CD4-positive, CD25-positive, alpha-beta regulatory T cell (primary cell): Measurements from ENCODE around the gene HIPK4. TPM values are rescaled to one million over a fixed set of nuclear protein-coding genes. Genes with fewer than 3 reads are reported as not detected.
A peak's percentile ranks its signal among the peaks of the same experiment; 100 is the strongest.

Source experiments
- ATAC-seq, 2 donors: fragments of 150-1000 bp; cut with Tn5 transposase; one replicate each; pipeline ENCODE4 v1.10.0; 2021; ENCODE audit warnings: low read depth in 2 of 2, moderate number of reproducible peaks in 2 of 2, moderate library complexity in 1 of 2
- DNase-seq, 3 donors: peaks; one replicate each; pipeline versions ENCODE4 v3.0.0 to v3.0.0-alpha.2; 2012 to 2022; ENCODE audit warnings: mixed read lengths in 1 of 3
- H3K27ac ChIP-seq: one replicate; pipeline ENCODE4 v1.7.0; 2013; ENCODE audit warnings: mild to moderate bottlenecking, low read length; ENCODE audit not compliant: insufficient read depth, poor library complexity, severe bottlenecking
- H3K27me3 ChIP-seq: one replicate; pipeline ENCODE4 v1.7.0; 2013; ENCODE audit warnings: low read length; ENCODE audit not compliant: control insufficient read depth, insufficient read depth
- H3K36me3 ChIP-seq: one replicate; pipeline ENCODE4 v1.7.0; 2013; ENCODE audit warnings: mild to moderate bottlenecking, low read length, moderate library complexity; ENCODE audit not compliant: control insufficient read depth, insufficient read depth
- H3K4me1 ChIP-seq: 2 replicates; pipeline ENCODE4 v1.7.0; 2013; ENCODE audit warnings: mild to moderate bottlenecking, low read length; ENCODE audit not compliant: insufficient read depth, control insufficient read depth, poor library complexity, severe bottlenecking
- H3K4me3 ChIP-seq: one replicate; pipeline ENCODE4 v1.7.0; 2013; ENCODE audit warnings: low read depth, mild to moderate bottlenecking, low read length, moderate library complexity
- H3K9me3 ChIP-seq, 2 experiments: 1 replicate in 1 of 2; 2 replicates in 1 of 2; pipeline ENCODE4 v1.7.0; 2013; ENCODE audit warnings: low read length in 2 of 2, mild to moderate bottlenecking in 1 of 2, moderate library complexity in 1 of 2; ENCODE audit not compliant: control insufficient read depth in 2 of 2
- H3K27ac Mint-ChIP-seq, 3 donors: one replicate each; pipeline ENCODE4 v1.8.0; 2020 to 2022; ENCODE audit warnings: mild to moderate bottlenecking in 3 of 3, mixed read lengths in 3 of 3, moderate library complexity in 2 of 3
- H3K27me3 Mint-ChIP-seq: one replicate; pipeline ENCODE4 v1.8.0; 2022; ENCODE audit warnings: mild to moderate bottlenecking, mixed read lengths
- H3K36me3 Mint-ChIP-seq: one replicate; pipeline ENCODE4 v1.8.0; 2020; ENCODE audit warnings: mixed read lengths
- H3K4me1 Mint-ChIP-seq, 4 donors: one replicate each; pipeline ENCODE4 v1.8.0; 2020 to 2022; ENCODE audit warnings: mixed read lengths in 4 of 4, mild to moderate bottlenecking in 1 of 4
- H3K4me3 Mint-ChIP-seq, 4 donors: one replicate each; pipeline ENCODE4 v1.8.0; 2020 to 2022; ENCODE audit warnings: mild to moderate bottlenecking in 4 of 4, mixed read lengths in 4 of 4, moderate library complexity in 3 of 4
- H3K9me3 Mint-ChIP-seq, 7 donors: one replicate each; pipeline ENCODE4 v1.8.0; 2020 to 2022; ENCODE audit warnings: mixed read lengths in 7 of 7, mild to moderate bottlenecking in 3 of 7, moderate library complexity in 2 of 7
- polyA plus RNA-seq, 4 donors: library from polyadenylated mRNA; unstranded; fragments of 300-500 nt; fragmentation: Illumina TruSeq; gene quantifications; one replicate each; pipeline ENCODE4 v1.2.3, GENCODE V29; 2021
- total RNA-seq: library from RNA; stranded (reverse); gene quantifications from one replicate; pipeline ENCODE4 v1.2.3, GENCODE V29; 2022

HIPK4 gene
- total and polyA plus RNA-seq, 5 donors from 2014 or later = not detected

DNA sequence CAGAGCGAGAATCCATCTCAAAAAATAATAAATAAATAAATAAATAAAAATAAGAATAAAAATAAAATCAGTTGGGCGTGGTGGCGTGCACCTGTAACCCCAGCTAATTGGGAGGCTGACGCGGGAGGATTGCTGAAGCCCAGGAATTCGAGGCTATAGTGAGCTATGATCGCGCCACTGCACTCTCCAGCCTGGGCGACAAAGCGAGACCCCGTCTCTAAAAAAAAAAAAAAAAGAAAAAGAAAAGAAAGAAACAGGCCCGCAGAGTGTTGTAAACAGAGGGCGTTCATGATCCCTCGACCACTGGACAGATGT lies 30.4 kb upstream of the HIPK4 start:
- Mint-ChIP-seq H3K36me3 (no peaks in the 10 kb centered on the region), H3K4me3 (peak overlapping the region; percentile 87 to 96 (median 90)), H3K27ac (peak overlapping the region; percentile 92 to 95 (median 94)), H3K27me3 (peaks cover 15% of the 10 kb centered on the region), H3K9me3 (peaks cover 0 to 2% (median 0%) of the 10 kb centered on the region in 7 donors), H3K4me1 (peaks cover 0 to 37% (median 24%) of the 10 kb centered on the region in 4 donors)
- Histone ChIP-seq H3K9me3 (no peaks in the 10 kb centered on the region), H3K4me1 (peaks cover 36% of the 10 kb centered on the region), H3K27ac (peak overlapping the region; percentile 82), H3K36me3 (peaks cover 6% of the 10 kb centered on the region), H3K27me3 (no peaks in the 10 kb centered on the region), H3K4me3 (no peak overlapping the region)
- ATAC-seq = no peak
- DNase-seq = no peak

DNA sequence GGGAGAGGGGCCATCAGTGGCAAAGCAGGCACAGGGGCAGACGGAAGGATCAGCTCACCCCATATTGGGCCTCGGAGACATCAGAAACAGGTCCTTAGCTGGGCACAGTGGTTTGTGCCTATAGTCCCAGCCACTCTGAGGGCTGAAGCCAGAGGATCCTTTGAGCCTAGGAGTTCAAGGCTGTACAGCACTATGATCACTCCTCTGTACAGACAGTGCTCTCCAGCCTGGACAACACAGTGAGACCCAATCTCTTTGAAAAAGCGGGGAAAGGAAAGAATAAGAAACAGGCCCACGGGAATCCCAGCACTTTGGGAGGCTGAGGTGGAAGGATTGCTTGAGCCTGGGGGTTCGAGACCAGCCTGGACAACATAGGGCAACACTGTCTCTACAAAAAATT lies 29.8 kb upstream of the HIPK4 start:
- Histone ChIP-seq H3K9me3 (no peaks in the 10 kb centered on the region), H3K27me3 (no peaks in the 10 kb centered on the region), H3K4me1 (peaks cover 30% of the 10 kb centered on the region), H3K27ac (no peak overlapping the region), H3K36me3 (peaks cover 6% of the 10 kb centered on the region), H3K4me3 (no peak overlapping the region)
- DNase-seq (no peak), ATAC-seq (no peak)
- Mint-ChIP-seq H3K27me3 (peaks cover 15% of the 10 kb centered on the region), H3K4me3 (peak overlapping the region; percentile 66 to 84 (median 76)), H3K9me3 (no peaks in the 10 kb centered on the region), H3K36me3 (no peaks in the 10 kb centered on the region), H3K27ac (peak overlapping the region in 1 of 3 donors; percentile 55), H3K4me1 (peaks cover 0 to 34% (median 22%) of the 10 kb centered on the region in 4 donors)

DNA sequence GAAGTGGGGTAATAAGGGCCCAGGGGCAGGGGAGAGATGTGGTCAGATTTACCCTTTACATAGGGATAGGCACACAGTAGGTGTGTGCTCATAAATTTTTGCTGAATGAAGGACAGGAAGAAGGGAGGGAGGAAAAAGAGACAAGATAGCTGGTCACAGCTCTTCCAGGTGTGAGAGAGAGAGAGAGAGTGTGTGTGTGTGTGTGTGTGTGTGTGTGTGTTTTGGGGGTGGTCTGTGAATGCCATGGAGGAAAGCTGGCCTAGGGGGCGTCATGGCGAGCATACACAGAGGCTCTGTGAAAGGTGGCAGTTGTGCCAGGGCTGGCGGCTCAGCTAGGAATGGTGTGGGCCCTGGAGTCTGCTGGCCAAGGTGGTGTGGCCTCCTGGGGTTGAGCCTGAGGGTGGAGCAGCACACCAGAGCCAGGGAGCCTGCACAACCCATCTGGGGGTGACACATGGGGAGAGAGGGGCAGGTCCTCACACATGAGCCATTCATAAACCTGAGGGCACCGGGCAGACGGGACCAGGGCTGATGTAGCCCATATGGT lies 29.2 kb upstream of the HIPK4 start:
- Mint-ChIP-seq H3K36me3 (no peaks in the 10 kb centered on the region), H3K27ac (peak overlapping the region in 1 of 3 donors; percentile 40), H3K9me3 (no peaks in the 10 kb centered on the region), H3K4me3 (peak overlapping the region; percentile 67 to 84 (median 72)), H3K27me3 (peaks cover 15% of the 10 kb centered on the region), H3K4me1 (peaks cover 0 to 29% (median 17%) of the 10 kb centered on the region in 4 donors)
- peaks cover 23% of the 10 kb centered on the region for H3K4me1 ChIP-seq
- DNase-seq = no peak
- ATAC-seq = no peak
- H3K27ac ChIP-seq = no peak overlapping the region
- peaks cover 6% of the 10 kb centered on the region for H3K36me3 ChIP-seq
- no peaks in the 10 kb centered on the region for H3K27me3 ChIP-seq
- H3K4me3 ChIP-seq = no peak overlapping the region
- no peaks in the 10 kb centered on the region for H3K9me3 ChIP-seq

DNA sequence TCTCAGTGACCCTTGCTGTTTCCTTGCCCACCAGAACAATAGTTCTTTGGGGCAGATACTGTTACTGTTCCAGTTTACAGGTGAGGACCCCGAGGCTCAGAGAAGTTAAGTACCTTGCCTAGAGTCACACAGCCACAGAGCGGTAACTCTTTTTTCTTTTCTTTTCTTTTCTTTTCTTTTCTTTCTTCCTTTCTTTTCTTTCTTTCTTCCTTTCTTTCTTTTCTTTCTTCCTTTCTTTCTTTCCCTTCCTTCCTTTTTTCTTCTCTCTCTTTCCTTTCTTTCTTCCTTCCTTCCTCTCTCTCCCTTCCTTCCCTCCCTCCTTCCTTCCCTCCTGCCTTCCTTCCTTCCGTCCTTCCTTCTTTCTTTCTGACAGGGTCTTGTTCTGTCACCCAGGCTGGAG lies 28.1 kb upstream of the HIPK4 start:
- H3K27me3 Mint-ChIP-seq = peaks cover 15% of the 10 kb centered on the region

GRCh38 chr19:40417643-40417981 lies 27.6 kb upstream of the HIPK4 start:
- ATAC-seq (no peak), DNase-seq (no peak)
- Histone ChIP-seq H3K4me1 (peaks cover 17% of the 10 kb centered on the region), H3K4me3 (no peak overlapping the region), H3K27me3 (no peaks in the 10 kb centered on the region), H3K9me3 (no peaks in the 10 kb centered on the region), H3K27ac (no peak overlapping the region), H3K36me3 (peaks cover 2% of the 10 kb centered on the region)
- Mint-ChIP-seq H3K4me3 (peak overlapping the region in 2 of 4 donors; percentile 19 to 32), H3K4me1 (peaks cover 0 to 28% (median 15%) of the 10 kb centered on the region in 4 donors), H3K27me3 (peaks cover 15% of the 10 kb centered on the region), H3K36me3 (no peaks in the 10 kb centered on the region), H3K9me3 (no peaks in the 10 kb centered on the region), H3K27ac (peak overlapping the region in 1 of 3 donors; percentile 43)

More for the DNA sequence above, 28.1 kb upstream of the HIPK4 start:
- H3K27me3 ChIP-seq = no peaks in the 10 kb centered on the region
- H3K4me3 ChIP-seq = no peak overlapping the region
- H3K9me3 Mint-ChIP-seq = no peaks in the 10 kb centered on the region
- no peaks in the 10 kb centered on the region for H3K36me3 Mint-ChIP-seq
- H3K4me3 Mint-ChIP-seq = peak overlapping the region in 1 of 4 donors; percentile 76
- H3K4me1 Mint-ChIP-seq = peaks cover 0 to 28% (median 15%) of the 10 kb centered on the region in 4 donors
- peaks cover 6% of the 10 kb centered on the region for H3K36me3 ChIP-seq
- DNase-seq = no peak
- no peaks in the 10 kb centered on the region for H3K9me3 ChIP-seq
- H3K4me1 ChIP-seq = peaks cover 18% of the 10 kb centered on the region
- ATAC-seq = no peak
- H3K27ac ChIP-seq = no peak overlapping the region
- H3K27ac Mint-ChIP-seq = peak overlapping the region in 2 of 3 donors; percentile 23 to 54

DNA sequence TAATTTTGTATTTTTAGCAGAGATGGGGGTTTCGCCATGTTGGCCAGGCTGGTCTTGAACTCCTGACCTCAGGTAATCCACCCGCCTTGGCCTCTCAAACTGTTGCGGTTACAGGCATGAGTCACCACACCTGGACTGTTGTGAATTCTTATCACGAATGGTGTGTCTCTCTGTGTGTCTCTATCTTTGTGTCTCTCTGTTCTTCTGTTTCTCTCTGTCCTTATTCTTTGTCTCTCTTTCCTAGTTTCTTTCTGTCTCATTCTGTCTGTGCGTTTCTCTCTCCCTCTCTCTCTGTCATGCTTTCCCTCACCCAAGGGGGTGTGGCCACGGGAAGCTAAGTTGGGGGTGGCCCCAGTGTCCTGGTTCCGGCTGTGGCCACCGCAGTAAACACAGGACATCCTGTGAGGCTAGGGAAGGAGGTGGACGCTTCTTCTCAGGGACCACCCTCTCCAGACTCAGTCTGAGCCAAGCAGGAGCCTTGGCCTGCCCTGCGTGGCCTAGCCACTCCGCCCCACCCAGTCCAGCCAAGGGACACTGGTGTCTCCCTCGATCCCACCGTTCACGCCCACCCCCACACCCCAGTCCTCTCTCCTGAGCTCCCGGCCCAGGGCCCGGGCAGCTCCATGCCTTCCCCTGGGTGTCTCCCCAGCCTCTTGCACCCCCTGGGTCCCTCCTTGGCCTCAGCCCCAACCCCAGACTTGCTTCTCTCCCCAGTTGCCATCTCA lies 27.1 kb upstream of the HIPK4 start:
- no peaks in the 10 kb centered on the region for H3K27me3 ChIP-seq
- Mint-ChIP-seq H3K4me3 (peak overlapping the region in 2 of 4 donors; percentile 19 to 68), H3K27ac (peak overlapping the region in 2 of 3 donors; percentile 43 to 71), H3K9me3 (no peaks in the 10 kb centered on the region), H3K27me3 (peaks cover 15% of the 10 kb centered on the region), H3K4me1 (peaks cover 0 to 25% (median 12%) of the 10 kb centered on the region in 4 donors), H3K36me3 (no peaks in the 10 kb centered on the region)
- no peak overlapping the region for H3K4me3 ChIP-seq
- no peaks in the 10 kb centered on the region for H3K36me3 ChIP-seq
- no peak for ATAC-seq
- H3K27ac ChIP-seq = no peak overlapping the region
- H3K9me3 ChIP-seq = no peaks in the 10 kb centered on the region
- peaks cover 14% of the 10 kb centered on the region for H3K4me1 ChIP-seq
- no peak for DNase-seq

GRCh38 chr19:40415768-40416167 lies 25.8 kb upstream of the HIPK4 start:
- DNase-seq = no peak
- Mint-ChIP-seq H3K9me3 (no peaks in the 10 kb centered on the region), H3K27ac (no peak overlapping the region), H3K27me3 (peaks cover 13% of the 10 kb centered on the region), H3K36me3 (no peaks in the 10 kb centered on the region), H3K4me1 (peaks cover 0 to 17% (median 7%) of the 10 kb centered on the region in 4 donors), H3K4me3 (peak overlapping the region in 1 of 4 donors; percentile 5)
- no peak for ATAC-seq
- H3K27me3 ChIP-seq = no peaks in the 10 kb centered on the region
- peaks cover 1% of the 10 kb centered on the region for H3K4me1 ChIP-seq
- no peak overlapping the region for H3K4me3 ChIP-seq
- H3K36me3 ChIP-seq = no peaks in the 10 kb centered on the region
- no peaks in the 10 kb centered on the region for H3K9me3 ChIP-seq
- no peak overlapping the region for H3K27ac ChIP-seq
